Activated CD4-positive, alpha-beta T cell treated with anti-CD3 and anti-CD28 coated beads for 48 hours (primary cell): ENCODE data around the gene TREH.

Experiments
- DNase-seq: peaks from one replicate; pipeline ENCODE4 v3.0.0-alpha.2; 2020

TREH gene

DNA sequence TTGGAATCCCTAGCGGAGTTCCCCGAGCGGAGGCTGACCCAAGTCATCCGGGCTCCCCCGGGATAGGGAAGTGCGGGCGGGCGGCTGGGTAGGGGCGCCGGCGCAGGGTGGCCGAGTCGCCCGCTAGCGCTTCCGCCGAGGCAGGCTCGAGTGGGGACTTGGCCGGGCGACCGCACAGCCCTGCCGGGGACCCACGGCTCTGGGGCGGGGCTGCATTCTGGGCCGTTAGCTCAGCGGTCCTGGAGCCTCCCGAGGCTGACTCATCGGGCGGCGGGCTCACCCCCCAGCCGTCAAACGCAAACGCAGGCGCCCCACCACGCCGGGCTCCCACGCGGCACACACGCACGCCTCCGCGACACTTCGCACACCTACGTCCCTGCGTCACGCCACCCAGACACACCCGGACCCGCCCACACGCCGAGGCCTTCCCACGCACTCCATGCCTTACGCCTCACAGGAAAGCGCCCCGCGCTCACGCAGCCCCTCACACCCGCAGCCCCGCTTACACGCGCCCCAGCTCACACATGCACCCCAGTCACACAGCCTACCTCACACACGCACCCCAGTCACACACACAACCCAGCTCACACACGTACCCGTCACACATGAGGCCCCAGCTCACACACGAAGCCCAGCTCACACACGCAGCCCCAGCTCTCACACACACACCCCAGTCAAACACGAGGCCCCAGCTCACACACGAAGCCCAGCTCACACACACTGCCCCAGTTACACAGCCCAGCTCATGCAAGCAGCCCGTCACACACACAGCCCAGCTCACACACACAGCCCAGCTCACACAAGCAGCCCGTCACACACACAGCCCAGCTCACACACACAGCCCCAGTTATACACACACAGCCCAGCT, 70.9 kb downstream of the TREH start:
- peak; percentile 72 for DNase-seq

DNA sequence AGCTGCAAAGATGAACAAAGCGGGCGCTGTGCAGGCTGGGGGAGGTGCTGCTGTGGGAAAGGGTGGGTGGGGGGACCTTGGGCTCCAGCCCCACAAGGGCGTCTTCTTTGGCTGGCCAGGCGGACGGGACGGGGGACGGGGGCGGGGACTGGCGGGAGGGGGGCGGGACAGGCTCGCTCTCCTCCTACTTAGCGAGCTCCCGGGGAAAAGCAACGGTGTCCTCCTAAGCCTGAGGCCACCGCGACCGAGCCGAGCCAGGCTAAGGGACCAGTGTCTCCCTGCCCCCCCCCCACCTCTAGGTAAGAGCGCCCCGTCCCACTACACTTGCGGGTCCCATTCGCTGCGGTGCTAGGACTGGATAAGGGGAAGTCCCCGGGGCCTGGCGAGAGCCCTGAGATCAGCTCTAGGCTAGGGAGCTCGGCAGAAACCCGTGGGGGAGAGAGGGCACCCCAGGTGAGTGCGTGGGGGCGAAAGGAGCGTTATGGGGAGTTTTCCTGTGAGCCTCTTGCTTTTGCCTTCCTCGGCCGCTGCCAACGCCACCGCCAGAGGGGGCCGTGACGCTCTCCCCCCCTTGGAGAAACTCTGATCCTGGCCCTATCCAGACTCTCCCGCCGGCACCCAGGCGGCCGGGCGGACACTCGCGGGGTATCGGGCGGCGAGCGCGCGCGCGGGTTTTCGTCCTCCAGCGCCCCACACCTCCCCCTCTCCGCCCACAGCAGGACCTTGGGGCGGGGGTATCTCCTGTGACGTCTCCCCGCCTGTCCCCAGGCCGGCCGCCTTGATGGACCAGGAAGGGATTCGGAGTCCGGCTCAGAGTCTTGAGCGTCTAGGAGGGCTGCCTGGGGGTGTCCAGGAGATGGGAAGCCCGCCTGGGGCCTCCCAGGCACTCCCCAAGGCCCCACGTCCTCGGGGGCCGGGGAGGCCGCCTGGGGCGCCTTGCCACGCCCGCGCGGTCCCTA, 71.8 kb downstream of the TREH start, which contains the start of gene PHLDB1:
PHLDB1 (plus strand) TSS at position 215 of the 959 bp plus-strand sequence. CDS start 6,222 bp downstream, outside the sequence.
- peak; percentile 57 for DNase-seq
